Measurements from ENCODE around the gene HIVEP1.

DNA sequence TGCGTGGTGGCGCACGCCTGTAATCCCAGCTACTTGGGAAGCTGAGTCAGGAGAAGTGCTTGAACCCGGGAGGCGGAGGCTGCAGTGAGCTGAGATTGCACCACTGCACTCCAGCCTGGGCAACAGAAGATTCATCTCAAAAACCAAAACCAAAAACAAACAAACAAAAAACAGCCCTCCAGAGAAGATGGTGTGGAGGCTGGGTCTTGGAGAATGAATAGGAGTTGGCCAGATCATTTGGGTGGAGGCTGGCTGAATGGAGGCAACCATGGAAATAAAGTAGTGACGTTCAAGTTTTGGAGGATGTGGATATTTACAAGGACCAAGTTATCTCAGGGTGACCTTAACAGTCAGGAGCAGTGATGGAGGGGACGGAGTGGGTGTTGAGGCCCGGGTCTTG is 24.7 kb downstream of the HIVEP1 start:
- TF ChIP-seq CTCF (IDR thresholded peaks at IDR 0.05), result no peak
- no peak for TF ChIP-seq POLR2A (IDR thresholded peaks at IDR 0.05)
